Endothelial cell of umbilical vein (primary cell): ENCODE results near the gene HOXB3. TPM values are rescaled to one million over a fixed set of nuclear protein-coding genes. Genes with fewer than 3 reads are reported as not detected.

ENCODE experiments used
- BruUV-seq: library from RNA; stranded (reverse); fragments of 400-500 nt; replicated peaks from 2 replicates; lab custom pipeline; 2021; lab: Mats Ljungman, UMichigan
- CTCF ChIA-PET: fragments of 300-600, 350-600 bp; sonication (Branson Sonifier 250); formaldehyde crosslinking; loops from one replicate; lab custom pipeline; 2021; ENCODE audit warnings: antibody characterized with exemption, inconsistent platforms; lab: Charles Lee
- POLR2A ChIA-PET: fragments of 300-600, 350-600 bp; sonication (Branson Sonifier 250); formaldehyde crosslinking; loops from one replicate; lab custom pipeline; 2021; ENCODE audit warnings: antibody characterized with exemption, inconsistent platforms; lab: Charles Lee
- DNase-seq: peaks from one replicate; pipeline ENCODE4 v3.0.0-alpha.2; 2011; ENCODE audit warnings: low read depth, low spot score
- FAIRE-seq: peaks from 2 replicates; lab custom pipeline; 2011; peaks lifted over from hg19 to GRCh38; lab: Jason Lieb, UNC
- H2AFZ ChIP-seq: 2 replicates; pipeline ENCODE4 v1.6.0; 2012; ENCODE audit warnings: low read depth, low read length, control low read depth, inconsistent platforms
- H3K27ac ChIP-seq: 2 replicates; pipeline ENCODE4 v1.5.1; 2011; ENCODE audit warnings: low read depth, mild to moderate bottlenecking, control low read depth, low read length, moderate library complexity; ENCODE audit not compliant: insufficient read depth
- H3K27me3 ChIP-seq, 2 experiments: 2 replicates each; pipeline versions ENCODE4 v1.6.0 to v1.6.1; 2011; ENCODE audit warnings: low read length in 2 of 2, mixed read lengths in 1 of 2; ENCODE audit not compliant: control insufficient read depth in 2 of 2, insufficient read depth in 2 of 2
- H3K36me3 ChIP-seq, 2 experiments: 2 replicates in 1 of 2; 3 replicates in 1 of 2; pipeline ENCODE4 v1.5.1; 2011; ENCODE audit warnings: low read length in 2 of 2, mild to moderate bottlenecking in 1 of 2, moderate library complexity in 1 of 2; ENCODE audit not compliant: control insufficient read depth in 2 of 2, insufficient read depth in 2 of 2; ENCODE audit errors: extremely low read depth in 1 of 2
- H3K4me1 ChIP-seq: 3 replicates; pipeline ENCODE4 v1.5.1; 2011; ENCODE audit warnings: mild to moderate bottlenecking, low read length; ENCODE audit not compliant: control insufficient read depth, insufficient read depth; ENCODE audit errors: extremely low read depth
- H3K4me2 ChIP-seq: 2 replicates; pipeline ENCODE4 v1.6.1; 2011; ENCODE audit warnings: low read length, control low read depth, mixed read lengths; ENCODE audit not compliant: insufficient read depth
- H3K4me3 ChIP-seq, 3 experiments: fragments of 200-600 bp in 1 of 3; sonication (generic), shearing (Covaris generic) in 1 of 3; replicated peaks in 1 of 3; 2 replicates each; pipeline ENCODE4 v1.5.1; 2011 to 2016; ENCODE audit warnings: control low read depth in 3 of 3, low read length in 3 of 3, mild to moderate bottlenecking in 2 of 3, inconsistent platforms in 1 of 3, low read depth in 1 of 3, moderate library complexity in 1 of 3; ENCODE audit not compliant: insufficient read depth in 1 of 3
- H3K79me2 ChIP-seq: 2 replicates; pipeline ENCODE4 v1.6.0; 2012; ENCODE audit warnings: low read length, inconsistent platforms; ENCODE audit not compliant: control insufficient read depth, insufficient read depth
- H3K9ac ChIP-seq: replicated peaks from 2 replicates; pipeline ENCODE3; 2011; ENCODE audit warnings: low read length, control low read depth; ENCODE audit not compliant: insufficient read depth; ENCODE audit errors: extremely low read depth
- H3K9me1 ChIP-seq: replicated peaks from 3 replicates; pipeline ENCODE4 v1.6.0; 2011; ENCODE audit warnings: mild to moderate bottlenecking, low read length; ENCODE audit not compliant: control insufficient read depth, insufficient read depth; ENCODE audit errors: extremely low read depth
- H3K9me3 ChIP-seq: replicated peaks from 2 replicates; pipeline ENCODE4 v1.5.1; 2012; ENCODE audit warnings: low read length, inconsistent platforms; ENCODE audit not compliant: control insufficient read depth, insufficient read depth
- H4K20me1 ChIP-seq: replicated peaks from 2 replicates; pipeline ENCODE3; 2011; ENCODE audit warnings: mild to moderate bottlenecking, low read length; ENCODE audit not compliant: control insufficient read depth, insufficient read depth; ENCODE audit errors: extremely low read depth
- EZH2 ChIP-seq: IDR thresholded peaks from 2 replicates; pipeline ENCODE4 v1.6.1; 2012; ENCODE audit warnings: borderline replicate concordance, low read depth, mild to moderate bottlenecking, moderate library complexity, low read length, inconsistent platforms; ENCODE audit not compliant: severe bottlenecking
- FOS ChIP-seq: IDR thresholded peaks from 2 replicates; pipeline ENCODE4 v1.6.1; 2011; ENCODE audit warnings: mild to moderate bottlenecking, low read length, moderate library complexity, borderline replicate concordance; ENCODE audit not compliant: insufficient read depth
- GATA2 ChIP-seq: IDR thresholded peaks from 2 replicates; pipeline ENCODE4 v1.7.0; 2011; ENCODE audit warnings: low read depth, mild to moderate bottlenecking, moderate library complexity, mixed read lengths, low read length; ENCODE audit not compliant: insufficient read length, insufficient read depth
- JUN ChIP-seq: IDR thresholded peaks from 2 replicates; pipeline ENCODE4 v1.6.1; 2011; ENCODE audit warnings: borderline replicate concordance, low read depth; ENCODE audit not compliant: insufficient read length, insufficient read depth
- MYC ChIP-seq: IDR thresholded peaks from one replicate; pipeline ENCODE4 v1.6.1; 2011; ENCODE audit warnings: mild to moderate bottlenecking, low read depth, low read length
- POLR2A ChIP-seq: IDR thresholded peaks from 2 replicates; pipeline ENCODE4 v1.6.1; 2012; ENCODE audit warnings: low read depth, mild to moderate bottlenecking, control low read depth, low read length
- POLR2AphosphoS5 ChIP-seq: IDR thresholded peaks from 2 replicates; pipeline ENCODE4 v1.6.1; 2012; ENCODE audit warnings: low read depth, mild to moderate bottlenecking, control low read depth, low read length, moderate library complexity; ENCODE audit not compliant: insufficient read depth
- dilution Hi-C: fragments of 300-500 bp; cut with MboI; formaldehyde crosslinking; loops from one replicate; pipeline ENCODE4 v1.15.0; 2019; ENCODE audit warnings: low sequenced_read_pairs; ENCODE audit not compliant: extremely low pct_ligation_motif_present
- intact Hi-C: fragments of 100-400 bp; cut with micrococcal nuclease; formaldehyde crosslinking; loops from one replicate; pipeline ENCODE4 v1.10.0; 2022
- polyA plus RNA-seq, 4 experiments: library from polyadenylated mRNA; depleted of rRNA in 3 of 4; stranded (reverse) in 3 of 4; unstranded in 1 of 4; fragments of >200 nt; gene quantifications; 2 replicates each; pipeline versions ENCODE4 v1.2.1 to v1.2.3, GENCODE V29; 2011 to 2012; ENCODE audit warnings: missing spikeins in 1 of 4
- total RNA-seq: library from RNA; stranded (reverse); gene quantifications from 2 replicates; pipeline ENCODE4 v1.2.3, GENCODE V29; 2021
- TF ChIP-seq, protein P1 (sequence below): IDR thresholded peaks from 2 replicates; pipeline ENCODE4 v1.6.1; 2011; ENCODE audit not compliant: insufficient read depth, insufficient read length
- TF ChIP-seq, protein P2 (sequence below), 2 donors: IDR thresholded peaks; 1 replicate in 1 of 2; 2 replicates in 1 of 2; pipeline ENCODE4 v1.5.1; 2011; ENCODE audit warnings: low read length in 2 of 2, mild to moderate bottlenecking in 2 of 2, moderate library complexity in 2 of 2, control low read depth in 1 of 2, inconsistent platforms in 1 of 2, low read depth in 1 of 2; ENCODE audit not compliant: insufficient read depth in 1 of 2; ENCODE audit errors: extremely low read depth in 1 of 2

The HOXB3 gene
- total and polyA plus RNA-seq, 2 donors (not counting 3 experiments of a cell fraction or from before 2014, with no cell fraction given): 29.6 to 56.6 TPM

DNA sequence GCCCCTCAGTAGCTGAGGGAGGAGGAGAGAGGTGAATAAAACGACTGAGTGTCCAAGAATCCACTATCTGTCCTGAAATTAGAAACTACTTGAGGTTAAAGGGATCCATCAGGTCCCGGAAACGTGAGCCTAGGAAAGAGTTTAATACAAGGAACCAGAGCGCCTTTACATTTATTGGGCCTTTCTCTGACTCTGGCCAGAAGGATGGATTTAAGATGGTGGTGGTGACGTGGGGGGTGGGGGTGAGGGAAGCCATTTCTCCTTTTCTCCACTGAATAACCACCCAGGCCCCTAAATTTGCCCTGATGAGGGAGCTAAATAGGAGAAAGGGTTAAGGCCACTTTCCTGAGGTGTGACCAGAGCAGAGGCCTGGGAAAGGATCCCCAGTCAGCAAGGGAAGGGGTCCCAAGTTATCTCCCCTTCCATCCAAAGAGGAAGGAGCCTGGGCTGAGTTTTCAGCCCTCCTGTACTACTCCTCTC lies 37.1 kb upstream of the HOXB3 start:
- Histone ChIP-seq H3K4me1 (peaks cover 13% of the 10 kb centered on the region), H3K79me2 (no peaks in the 10 kb centered on the region), H3K4me3 (no peak overlapping the region), H4K20me1 (no peaks in the 10 kb centered on the region), H3K4me2 (no peak overlapping the region), H3K9ac (no peak overlapping the region), H2AFZ (no peak overlapping the region), H3K9me1 (no peaks in the 10 kb centered on the region), H3K36me3 (no peaks in the 10 kb centered on the region), H3K27me3 (peaks cover 72 to 96% of the 10 kb centered on the region in 2 experiments), H3K9me3 (no peaks in the 10 kb centered on the region), H3K27ac (no peak overlapping the region)
- no peak for FAIRE-seq
- TF ChIP-seq, protein P1, sequence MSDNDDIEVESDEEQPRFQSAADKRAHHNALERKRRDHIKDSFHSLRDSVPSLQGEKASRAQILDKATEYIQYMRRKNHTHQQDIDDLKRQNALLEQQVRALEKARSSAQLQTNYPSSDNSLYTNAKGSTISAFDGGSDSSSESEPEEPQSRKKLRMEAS: no peak
- TF ChIP-seq MYC (no peak), EZH2 (no peak), JUN (no peak), GATA2 (no peak), POLR2AphosphoS5 (no peak), FOS (no peak), POLR2A (no peak)
- TF ChIP-seq, protein P2, sequence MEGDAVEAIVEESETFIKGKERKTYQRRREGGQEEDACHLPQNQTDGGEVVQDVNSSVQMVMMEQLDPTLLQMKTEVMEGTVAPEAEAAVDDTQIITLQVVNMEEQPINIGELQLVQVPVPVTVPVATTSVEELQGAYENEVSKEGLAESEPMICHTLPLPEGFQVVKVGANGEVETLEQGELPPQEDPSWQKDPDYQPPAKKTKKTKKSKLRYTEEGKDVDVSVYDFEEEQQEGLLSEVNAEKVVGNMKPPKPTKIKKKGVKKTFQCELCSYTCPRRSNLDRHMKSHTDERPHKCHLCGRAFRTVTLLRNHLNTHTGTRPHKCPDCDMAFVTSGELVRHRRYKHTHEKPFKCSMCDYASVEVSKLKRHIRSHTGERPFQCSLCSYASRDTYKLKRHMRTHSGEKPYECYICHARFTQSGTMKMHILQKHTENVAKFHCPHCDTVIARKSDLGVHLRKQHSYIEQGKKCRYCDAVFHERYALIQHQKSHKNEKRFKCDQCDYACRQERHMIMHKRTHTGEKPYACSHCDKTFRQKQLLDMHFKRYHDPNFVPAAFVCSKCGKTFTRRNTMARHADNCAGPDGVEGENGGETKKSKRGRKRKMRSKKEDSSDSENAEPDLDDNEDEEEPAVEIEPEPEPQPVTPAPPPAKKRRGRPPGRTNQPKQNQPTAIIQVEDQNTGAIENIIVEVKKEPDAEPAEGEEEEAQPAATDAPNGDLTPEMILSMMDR (IDR thresholded peaks at IDR 0.05; ENCODE audit: extremely low read depth in 1 of 2, insufficient read depth in 1 of 2, low read depth in 1 of 2, low read length in 2 of 2): no peak
- no TSS peak for BruUV-seq
- ChIA-PET POLR2A (no interaction called here), CTCF (interaction anchor here (3.2 kb wide), 1 partner anchor 9 kb away, joined by 73 read pairs; no protein-coding TSS in a partner anchor)
- dilution Hi-C loops: no loop called here
- intact Hi-C loops: no loop called here
- DNase-seq: no peak
